HG03280 (cell line): ENCODE data around the gene KLK15.

Experiments used
- ATAC-seq: cut with Tn5 transposase; IDR thresholded peaks from one replicate; pipeline ENCODE4 v1.9.1; 2021; ENCODE audit warnings: mild to moderate bottlenecking, moderate library complexity; ENCODE audit not compliant: unreplicated experiment

The KLK15 gene

DNA sequence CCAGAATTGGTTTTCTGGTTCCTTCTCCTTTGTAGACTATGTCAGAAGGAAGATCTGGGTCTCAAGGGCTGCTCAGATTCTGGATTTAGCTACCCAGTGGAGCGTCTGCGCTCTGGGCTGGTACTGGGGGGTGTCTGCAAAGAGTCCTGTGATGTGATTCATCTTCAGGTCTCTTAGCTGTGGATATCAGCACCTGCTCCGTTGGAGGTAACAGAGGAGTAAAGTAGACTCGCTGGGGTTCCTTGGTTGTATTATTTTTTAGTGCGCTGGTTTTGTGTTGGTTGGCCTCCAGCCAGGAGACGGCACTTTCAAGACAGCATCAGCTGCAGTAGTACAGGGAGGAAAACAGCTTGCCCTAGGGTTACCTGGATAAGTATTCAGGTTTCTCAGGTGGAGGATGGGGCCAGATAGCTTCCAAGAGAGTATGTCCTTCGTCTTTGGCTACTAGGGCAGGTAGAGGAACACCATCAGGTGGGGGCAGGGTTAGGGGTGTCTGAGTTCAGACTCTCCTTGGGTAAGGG lies 10.4 kb upstream of the KLK15 start:
- ATAC-seq, result no peak

DNA sequence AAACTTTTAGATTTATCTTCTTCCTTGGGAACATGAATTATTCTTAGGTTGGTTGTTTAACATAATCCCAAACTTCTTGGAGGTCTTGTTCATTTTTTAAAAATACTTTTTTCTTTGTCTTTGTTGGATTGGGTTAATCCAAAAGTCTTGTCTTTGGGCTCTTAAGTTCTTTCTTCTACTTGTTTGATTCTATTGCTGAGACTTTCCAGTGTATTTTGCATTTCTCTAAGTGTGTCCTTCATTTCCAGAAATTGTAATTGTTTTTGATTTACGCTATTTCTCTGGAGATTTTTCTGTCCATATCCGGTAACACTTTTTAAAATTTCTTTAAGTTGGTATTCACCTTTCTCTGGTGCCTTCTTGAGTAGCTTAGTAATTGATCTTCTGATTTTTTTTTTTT lies 9.8 kb upstream of the KLK15 start:
- ATAC-seq, result no peak

DNA sequence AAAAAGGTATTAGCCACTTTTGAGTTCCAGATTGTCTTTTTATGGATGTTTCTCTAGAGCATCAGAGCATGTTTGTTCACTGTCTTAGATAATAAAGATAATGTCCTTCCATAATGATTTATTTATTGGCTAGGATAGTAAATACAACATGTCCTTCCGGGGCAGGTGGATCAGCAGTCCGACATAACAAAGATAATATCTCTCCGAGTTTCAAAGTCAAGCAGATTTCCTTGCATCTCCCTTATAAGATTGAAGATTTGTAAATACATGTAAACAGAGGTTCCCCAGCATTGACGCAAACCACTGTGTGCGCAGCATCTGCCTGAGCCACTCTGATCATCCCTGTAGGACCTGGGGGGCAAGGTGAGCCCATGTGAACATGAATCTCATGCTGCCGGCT lies 8.8 kb upstream of the KLK15 start:
- no peak for ATAC-seq

DNA sequence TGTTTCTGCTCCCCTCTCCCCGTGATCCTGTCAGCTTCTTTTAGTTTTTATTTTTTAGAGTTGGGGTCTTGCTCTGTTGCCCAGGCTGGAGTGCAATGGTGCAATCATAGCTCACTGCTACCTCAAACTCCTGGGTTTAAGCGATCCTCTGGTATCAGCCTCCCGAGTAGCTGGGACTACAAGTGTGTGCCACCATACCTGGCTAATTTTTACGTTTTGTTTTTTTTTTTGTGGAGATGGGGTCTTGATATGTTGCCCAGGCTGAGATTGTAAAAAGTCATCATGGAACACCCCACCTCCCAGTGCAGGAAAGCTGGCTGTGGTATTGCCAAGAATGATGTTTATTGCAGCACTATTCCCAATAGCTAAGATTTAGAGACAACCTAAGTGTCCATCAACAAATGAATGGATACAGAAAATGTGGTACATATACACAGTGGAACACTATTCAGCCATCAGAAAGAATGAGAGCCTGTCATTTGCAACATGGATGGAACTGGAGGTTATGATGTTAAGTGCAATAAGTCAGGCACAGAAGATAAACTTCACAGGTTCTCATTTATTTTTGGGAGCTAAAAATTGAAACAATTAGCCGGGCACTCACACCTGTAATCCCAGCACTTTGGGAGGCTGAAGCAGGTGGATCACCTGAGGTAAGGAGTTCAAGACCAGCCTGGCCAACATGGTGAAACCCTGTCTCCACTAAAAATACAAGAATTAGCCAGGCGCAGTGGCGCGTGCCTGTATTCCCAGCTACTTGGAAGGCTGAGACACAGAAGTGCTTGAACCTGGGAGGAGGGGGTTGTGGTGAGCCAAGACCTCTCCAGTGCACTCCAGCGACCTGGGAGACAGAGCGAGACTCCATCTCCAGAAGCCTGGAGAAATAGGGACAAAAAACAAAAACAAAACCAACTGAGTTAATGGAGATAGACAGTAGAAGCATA lies 6.6 kb upstream of the KLK15 start:
- no peak for ATAC-seq

DNA sequence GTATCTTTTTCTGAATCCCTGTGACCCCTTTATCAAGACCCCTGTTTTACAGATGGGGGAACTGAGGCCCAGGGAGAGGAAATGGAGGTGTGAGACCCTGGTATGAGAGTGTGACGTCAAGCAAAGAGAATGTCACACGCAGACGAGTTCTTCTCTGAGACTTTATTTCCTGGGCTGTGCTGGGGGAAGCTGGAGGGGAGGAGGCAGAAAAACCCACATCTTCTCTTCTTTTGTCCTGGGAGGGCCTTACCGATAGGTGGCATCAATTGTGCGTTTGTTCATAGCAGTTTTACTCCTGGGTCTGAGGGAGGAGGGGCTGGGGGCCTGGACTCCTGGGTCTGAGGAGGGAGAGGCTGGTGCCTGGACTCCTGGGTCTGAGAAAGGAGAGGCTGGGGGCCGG lies 4.9 kb upstream of the KLK15 start:
- no peak for ATAC-seq

DNA sequence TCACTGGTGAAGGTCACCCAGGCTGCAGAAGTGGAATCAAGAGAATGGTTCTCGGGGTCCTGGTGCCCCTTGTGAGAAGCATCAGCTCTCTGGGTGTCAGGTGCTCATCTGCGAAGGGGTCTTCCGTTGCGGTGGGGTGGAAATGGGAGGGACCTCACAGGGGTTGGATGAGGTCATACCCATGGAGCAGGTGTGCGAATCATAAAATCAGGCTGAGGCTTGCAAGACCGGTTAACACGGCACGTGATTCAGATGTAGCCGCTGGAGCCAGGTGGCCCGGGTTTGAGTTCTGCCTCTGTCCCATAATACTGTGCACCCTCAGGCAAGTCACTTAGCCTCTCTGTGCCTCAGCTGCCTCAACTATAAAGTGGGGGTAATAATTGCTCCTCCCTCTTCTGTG lies 3.9 kb upstream of the KLK15 start:
- no peak for ATAC-seq

DNA sequence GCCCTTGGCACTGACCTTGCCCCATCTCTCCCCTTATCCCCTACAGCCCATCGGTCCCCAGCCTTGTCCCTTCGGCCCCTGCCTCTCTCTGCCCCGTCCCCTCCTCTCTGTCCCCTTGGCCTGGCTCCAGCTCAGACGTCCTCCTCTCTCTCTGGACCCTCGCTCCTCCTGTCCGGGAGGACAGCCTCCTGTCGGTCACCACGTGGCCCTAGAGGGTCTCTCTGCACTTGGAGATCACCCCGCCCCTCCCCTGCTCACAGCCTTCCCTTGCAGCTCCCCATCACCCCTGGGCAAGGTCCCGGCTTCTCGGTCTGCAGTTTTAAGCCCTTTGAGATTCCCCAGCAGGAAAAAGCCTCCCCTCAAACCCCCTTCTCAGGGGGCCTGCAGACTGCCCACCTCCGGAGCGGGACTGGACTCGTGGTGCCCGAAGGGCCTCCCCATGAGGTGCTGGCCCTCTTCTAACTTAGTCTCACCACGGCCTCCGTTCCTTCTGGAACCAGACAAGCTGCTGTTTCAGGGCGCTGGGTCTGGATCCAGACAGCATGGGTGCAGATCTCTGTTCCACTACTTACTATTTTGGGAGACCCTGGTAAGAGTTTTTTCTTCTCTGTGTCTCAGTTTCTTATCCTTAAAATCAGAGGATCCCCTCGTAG lies 3.3 kb upstream of the KLK15 start:
- ATAC-seq, result no peak

DNA sequence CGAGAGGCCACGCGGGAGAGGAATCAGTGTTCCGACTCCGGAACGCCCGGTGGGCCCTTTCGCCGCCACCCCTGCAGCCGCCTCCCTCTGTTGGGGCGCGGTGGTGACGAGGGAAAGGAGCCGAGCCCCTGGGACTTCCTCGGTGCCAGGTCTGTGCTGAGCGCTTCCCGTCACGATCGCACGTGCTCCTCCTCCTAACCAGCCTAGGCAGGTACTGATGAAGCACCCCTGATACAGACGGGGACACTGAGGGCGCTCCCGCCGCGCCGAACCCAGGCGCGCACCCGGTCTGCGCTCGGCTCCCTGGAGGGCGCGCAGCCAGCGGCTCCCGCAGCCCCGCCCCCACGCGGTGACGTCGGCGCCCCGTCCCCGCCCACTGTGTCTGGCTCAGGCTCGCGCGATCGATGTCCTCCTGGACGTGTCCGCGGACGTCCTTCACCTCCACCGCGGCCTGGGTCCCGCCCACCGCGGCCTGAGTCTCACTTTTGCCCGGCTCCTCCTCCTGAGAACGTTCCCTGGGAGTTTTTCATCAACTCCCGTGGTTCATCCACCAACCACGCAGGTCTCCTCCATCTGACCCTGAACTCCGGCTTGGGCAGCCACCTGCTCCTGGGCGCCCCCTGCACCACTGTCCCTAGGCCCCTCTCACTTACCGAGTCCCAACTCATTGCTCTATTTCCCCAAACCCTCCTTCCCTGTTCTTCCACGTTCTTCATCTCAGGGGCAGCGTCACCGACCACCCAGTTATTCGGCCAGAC lies 2.6 kb upstream of the KLK15 start:
- peak; percentile 83 for ATAC-seq

DNA sequence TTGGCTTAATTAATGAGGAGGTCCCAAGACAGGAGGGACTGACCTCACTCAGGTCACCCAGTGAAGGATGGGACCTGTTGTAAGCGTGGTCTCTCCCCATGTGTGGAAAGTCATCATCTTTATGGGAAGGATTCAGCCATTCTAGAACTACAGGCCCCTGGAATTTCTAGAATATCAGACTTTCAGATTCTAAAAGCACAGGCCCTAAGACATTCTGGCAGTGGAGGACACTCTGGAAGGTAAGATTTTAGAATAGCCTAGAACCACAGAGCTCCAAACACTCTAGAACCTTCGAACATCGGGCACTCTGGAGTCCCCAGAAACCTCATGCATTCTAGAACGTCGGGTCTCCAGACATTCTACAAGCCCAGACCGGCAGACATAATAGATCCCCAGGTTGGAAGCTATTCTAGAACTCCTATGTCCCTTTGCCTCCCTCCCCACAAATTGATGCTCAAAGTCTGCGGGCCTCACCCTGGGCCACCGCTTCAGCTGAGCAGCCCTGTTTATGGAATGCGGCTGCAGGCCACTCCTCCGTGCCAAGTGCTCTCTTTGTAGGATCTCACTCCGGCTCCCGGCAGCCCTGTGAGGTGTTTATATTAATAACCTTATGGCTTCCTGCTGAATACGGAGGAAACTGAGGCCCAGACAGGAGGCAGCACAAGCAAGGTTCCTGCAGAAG lies 1.9 kb upstream of the KLK15 start:
- ATAC-seq, result no peak

DNA sequence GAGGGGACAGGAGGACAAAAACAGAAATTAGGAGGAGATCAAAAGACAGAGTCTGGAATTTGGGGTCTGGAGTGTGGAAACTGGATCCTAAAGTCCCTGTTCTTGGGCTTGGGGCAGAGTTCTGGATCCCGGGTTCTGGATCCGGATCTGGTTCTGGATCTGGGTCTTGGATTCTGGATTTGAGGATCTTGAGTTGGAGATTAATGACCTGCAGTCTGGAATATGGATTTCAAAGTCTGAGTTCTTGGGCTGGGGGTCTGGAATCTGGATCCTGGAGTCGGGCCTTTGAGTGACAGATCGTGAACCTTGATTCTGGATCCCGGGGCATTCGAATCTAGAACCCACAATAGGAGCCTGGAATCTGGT lies 411 bp upstream of the KLK15 start:
- no peak for ATAC-seq

DNA sequence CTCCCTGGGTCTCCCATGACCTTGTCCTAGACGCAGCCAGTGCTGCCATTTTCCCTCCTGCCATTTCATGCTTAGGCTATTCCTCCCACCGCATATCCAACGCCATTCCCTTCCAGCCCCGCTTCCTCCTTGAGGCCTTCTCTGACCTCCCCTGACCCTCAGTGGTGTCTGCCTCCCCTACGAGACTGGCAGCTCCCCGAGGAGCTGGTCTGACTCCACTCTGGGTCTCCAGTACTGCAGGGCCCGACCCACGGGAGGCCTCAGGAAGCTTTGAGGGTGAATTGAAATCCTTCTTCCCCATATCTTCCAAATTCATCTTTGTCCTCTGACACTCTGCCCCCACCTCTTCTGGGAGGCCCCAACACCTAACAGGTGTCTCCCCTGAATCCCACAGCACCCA lies 708 bp downstream of the KLK15 start:
- ATAC-seq, result no peak

DNA sequence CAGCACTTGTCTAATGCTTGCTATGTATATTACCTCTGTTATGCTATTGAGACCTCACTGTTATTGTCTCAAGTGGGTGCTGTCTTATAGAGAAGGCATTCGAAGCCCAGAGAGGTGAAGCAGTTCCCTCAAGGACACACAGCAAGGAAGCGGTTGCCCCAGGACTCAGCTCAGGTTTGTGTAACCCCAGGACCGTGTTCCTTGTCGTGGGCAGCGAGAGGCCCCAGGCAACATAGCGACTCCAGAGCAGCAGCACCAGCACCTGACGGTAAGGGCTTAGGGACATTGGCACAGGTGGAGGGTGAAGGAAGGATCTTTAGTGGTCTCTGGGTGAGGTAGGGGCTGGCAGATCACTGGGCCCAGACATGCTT lies 2.4 kb downstream of the KLK15 start:
- no peak for ATAC-seq

DNA sequence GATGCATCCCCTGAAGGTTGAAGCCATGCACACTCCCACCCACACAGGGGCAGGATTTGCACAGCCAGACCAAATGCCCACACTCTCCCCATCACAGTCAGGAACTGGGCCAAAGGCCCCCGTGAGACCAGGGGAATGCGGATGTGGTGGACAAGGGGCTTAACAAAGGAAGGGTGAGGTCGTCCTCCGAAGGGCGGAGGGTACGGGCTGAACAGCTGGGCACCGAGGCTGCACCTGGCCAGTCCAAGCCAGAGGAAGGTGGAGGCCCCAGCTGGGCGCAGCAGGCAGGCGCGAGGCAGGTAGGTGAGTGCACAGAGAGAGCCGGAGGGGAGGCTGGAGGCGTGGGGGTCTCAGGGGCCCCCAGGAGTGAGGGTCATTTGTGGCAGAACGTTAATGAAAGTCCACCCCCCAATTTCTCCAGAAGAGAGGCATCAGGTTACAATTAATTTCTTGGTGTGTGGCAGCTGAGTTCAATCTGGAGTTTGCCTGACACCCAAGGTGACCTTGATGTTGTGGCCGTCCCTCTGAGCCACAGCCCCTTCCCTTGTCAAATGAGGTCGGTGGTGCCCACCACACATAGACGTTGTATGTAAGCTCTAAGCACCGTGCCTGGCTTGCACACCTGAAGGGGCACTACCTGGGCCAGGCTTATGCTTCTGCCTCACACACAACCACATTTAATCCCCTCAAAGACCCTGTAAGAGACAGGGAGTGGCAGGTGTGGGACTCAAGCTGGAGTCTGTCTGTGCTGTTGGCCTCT lies 2.9 kb downstream of the KLK15 start:
- no peak for ATAC-seq

DNA sequence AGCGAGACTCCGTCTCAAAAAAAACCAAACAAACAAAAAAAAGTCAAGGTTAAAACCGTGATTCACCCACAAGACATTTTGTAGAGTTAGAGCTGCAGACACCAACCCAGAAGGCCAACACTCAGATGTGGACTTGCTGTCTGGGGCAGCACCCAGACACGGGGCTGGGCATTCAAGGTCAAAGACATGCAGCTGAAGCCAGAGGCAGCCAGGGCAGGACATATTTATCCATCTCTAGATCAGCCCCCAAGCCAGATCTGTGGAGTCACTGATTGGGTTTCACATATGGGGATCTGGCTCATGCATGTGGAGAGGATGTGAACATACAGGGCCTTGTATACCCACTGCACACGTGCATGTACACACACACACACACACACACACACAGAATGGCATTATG lies 3.6 kb downstream of the KLK15 start:
- no peak for ATAC-seq

DNA sequence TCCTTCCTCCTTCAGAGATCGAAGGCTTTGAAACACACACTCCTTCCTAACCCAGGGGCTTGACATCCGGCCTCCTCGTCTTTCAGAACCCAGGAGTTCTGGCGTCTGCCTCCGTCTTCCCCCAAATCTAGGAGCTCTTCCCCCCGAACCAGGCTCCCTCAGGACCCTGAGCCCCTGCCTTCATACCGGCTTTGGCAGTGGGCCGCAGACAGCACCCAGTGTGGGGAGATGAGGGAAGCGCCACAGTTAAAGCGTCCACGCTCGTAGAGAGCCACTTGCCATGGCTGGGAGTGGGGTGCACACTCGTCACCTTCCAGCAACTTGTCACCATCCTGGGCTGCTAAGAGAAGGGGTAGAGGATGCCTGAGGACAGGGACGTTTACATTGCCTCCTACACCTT lies 5.9 kb downstream of the KLK15 start:
- ATAC-seq, result no peak

DNA sequence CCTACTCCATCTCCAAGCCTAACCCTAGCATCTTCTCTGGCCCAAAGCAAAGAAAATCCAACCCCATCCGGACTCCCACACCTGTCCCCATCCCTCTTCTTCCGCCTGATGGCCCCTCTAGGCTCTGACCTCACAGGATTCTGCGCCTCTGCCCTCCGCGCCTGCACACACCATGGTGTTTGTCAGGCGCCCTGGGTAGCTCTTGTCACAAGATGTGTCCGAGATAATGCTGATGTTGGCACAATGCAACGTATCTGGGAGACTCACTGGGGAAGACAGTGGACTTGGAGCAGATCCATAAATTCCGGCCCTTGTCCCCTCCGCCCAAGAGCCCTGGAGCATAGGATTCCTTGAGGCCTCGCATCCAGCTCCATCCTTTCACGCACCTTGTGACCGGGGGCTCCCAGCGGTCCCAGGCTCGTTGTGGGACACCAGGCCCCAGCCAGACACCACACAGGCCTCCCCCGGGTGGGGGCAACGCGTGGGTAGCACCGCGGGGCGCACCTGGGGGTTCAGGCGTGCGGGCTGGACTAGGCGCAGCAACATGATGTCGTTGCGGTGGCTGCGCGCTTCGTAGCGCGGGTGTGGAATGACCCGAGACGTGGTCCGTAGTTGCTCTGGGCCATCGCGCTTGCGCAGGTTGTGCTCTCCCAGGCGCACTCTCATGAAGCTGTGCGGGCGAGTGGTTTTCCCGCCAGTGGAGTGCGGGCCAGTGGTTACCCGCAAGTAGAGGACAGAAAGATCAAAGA lies 6.7 kb downstream of the KLK15 start:
- no peak for ATAC-seq

DNA sequence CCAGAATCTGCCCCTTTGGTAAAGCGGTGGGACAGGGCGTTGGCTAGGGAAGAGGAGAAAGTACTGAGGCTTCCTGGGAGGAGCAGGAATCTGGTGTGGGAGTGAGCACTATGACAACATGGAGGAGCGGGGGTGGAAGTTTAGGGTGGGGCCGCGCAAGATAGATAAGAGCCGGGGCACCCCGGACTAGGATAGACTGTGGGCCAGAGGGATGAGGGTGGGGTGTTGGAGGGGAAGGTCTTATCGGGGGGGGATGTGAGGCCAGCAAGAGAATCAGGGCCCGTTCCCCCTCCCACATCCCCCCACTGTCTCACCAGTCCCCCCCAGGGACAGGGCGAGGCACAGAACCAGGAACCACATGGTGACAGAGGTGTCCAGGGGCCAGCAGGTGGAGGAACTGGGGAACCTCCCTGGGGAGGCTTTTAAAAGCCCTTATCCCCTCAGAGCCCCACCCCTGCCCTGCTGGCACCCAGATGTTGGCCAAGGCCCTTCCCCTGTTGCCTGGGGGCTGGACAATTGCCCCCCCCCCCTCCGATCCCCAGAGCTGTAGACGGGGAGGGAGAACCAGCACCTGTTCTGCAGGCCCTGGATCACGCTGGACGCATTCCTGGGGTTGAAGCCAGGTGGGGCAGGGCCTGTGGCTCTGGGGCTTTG lies 9.9 kb downstream of the KLK15 start, which contains the start of gene KLK1:
TSS of gene KLK1 (minus strand) at position 399 of the 654 bp plus-strand sequence. CDS start at position 360, 39 bp downstream.
- ATAC-seq, result no peak

DNA sequence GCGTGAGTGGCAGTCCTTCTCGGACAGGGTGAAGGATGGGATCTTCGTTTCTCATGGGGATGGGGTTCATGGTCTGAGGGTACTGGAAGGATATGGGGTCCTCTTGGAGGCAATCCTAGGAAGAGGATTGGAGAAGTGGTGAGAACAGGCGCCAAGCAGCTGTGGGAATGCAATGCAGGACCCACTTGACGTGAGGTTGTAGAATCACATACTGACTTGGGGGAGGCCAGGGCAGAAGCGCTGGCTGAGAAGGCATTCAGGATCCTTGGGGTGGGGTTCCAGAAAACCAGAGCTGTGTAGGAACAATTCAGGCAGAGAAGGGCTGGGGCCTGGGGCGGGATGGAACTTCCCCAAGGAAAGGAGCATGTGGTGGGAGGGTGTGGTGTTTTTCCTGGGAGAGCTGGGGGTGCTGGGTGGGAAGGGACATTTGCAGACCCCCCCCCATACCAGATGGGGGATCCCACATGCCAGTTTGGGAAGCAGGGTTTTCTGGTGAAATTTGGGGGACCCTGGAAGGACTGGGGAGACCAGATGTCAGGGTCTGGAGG lies 10.6 kb downstream of the KLK15 start:
- no peak for ATAC-seq

DNA sequence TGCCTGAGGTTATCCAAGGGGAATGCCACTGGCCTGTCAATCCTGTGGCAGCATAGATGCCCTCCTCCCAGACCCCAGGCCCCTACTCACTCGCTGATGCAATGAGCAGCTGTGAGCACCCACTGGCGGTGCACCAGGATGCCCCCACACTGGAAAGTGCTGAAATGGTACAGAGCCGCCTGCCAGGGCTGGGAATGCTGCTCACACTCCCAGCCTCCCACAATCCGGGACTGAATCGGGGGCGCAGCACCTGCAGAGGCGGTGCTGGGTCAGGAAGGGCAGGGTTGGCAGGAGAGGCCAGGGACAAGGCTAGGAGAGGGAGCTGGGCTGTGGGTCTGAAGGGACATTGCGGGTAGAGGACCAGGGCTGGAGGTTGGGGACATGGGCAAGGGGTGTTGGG lies 11.8 kb downstream of the KLK15 start:
- ATAC-seq, result no peak
